ENCODE measurements around the gene CPVL.

DNA sequence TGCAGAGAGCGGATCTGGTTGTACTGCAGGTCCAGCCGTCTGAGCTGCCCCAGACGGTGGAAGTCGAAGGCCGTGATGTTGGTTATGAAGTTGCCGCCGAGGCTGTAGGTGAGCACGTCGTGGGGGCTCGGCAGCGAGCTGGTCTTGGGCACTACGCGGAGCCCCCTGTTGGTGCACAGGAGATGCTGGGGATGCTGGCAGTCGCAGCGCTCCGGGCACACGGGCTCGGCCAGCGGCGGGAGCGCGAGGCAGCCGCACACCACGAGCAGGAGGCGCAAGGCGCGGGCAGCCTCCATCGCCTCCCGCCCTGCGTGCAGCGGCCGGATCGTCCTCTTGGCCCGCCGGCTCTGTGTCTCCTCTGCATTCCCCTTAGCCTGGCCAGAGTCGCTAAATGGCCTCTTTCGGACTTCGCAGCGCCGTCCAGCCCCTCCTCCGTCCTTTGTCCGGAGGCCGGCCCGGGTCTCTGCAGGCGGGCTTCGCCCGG, 188.5 kb downstream of the CPVL start:
- TF ChIP-seq CTCF (IDR thresholded peaks at IDR 0.05) (no peak), EZH2 (IDR thresholded peaks at IDR 0.05; ENCODE audit: borderline replicate concordance, insufficient read depth, low read depth, low read length, poor library complexity, severe bottlenecking) (no peak)

Data from B cell (primary cell).